ENCODE data around the gene FUBP3.

- TF ChIP-seq SP1 (IDR thresholded peaks at IDR 0.05; ENCODE audit: low read depth) (peak; percentile 56), CTCF (IDR thresholded peaks at IDR 0.05 in 2 of 3, conservative IDR thresholded peaks at IDR 0.05 in 1 of 3; ENCODE audit: borderline replicate concordance in 1 of 3, insufficient read depth in 1 of 3, low read depth in 2 of 3, low read length in 2 of 3) (no peak), POLR2AphosphoS5 (IDR thresholded peaks at IDR 0.05; ENCODE audit: low read depth, low read length) (peak; percentile 56), TCF7L2 (IDR thresholded peaks at IDR 0.05; ENCODE audit: borderline replicate concordance, extremely low read depth, insufficient read depth, insufficient read length) (no peak), CEBPB (IDR thresholded peaks at IDR 0.05; ENCODE audit: low read depth) (no peak), SRF (IDR thresholded peaks at IDR 0.05; ENCODE audit: low read depth) (no peak), MAX (IDR thresholded peaks at IDR 0.05) (no peak), EZH2 (IDR thresholded peaks at IDR 0.05) (no peak), RAD21 (IDR thresholded peaks at IDR 0.05; ENCODE audit: low read depth) (no peak), REST (IDR thresholded peaks at IDR 0.05; ENCODE audit: low read depth) (no peak), POLR2A (IDR thresholded peaks at IDR 0.05; ENCODE audit: borderline replicate concordance, extremely low read depth, insufficient read depth, insufficient read length) (peak; percentile 81), YY1 (IDR thresholded peaks at IDR 0.05; ENCODE audit: extremely low read depth, insufficient replicate concordance, low read depth, low read length) (peak; percentile 15), ZFX (IDR thresholded peaks at IDR 0.05) (no peak), CBX3 (IDR thresholded peaks at IDR 0.05; ENCODE audit: low read depth) (peak; percentile 68)
Measured at GRCh38 chr9:130549093-130549735, 30.2 kb upstream of the FUBP3 start.

Measured in HCT116 (cell line).